Sigmoid colon (tissue), 4 donors: Measurements from ENCODE around the gene BICC1.

Source experiments
- POLR2A ChIP-seq, 2 donors: fragments of 450-650 bp; IDR thresholded peaks; one replicate each; pipeline ENCODE4 v1.6.1; 2016; ENCODE audit warnings: antibody characterized with exemption in 2 of 2, mild to moderate bottlenecking in 2 of 2, moderate library complexity in 2 of 2
- POLR2AphosphoS5 ChIP-seq, 4 donors: sonication (generic); formaldehyde crosslinking; IDR thresholded peaks; one replicate each; pipeline ENCODE4 v1.6.1; 2017; ENCODE audit warnings: antibody characterized with exemption in 4 of 4
- TF ChIP-seq, protein P1 (sequence below), 4 experiments: fragments of 450-650 bp in 3 of 4; fragments of 200-600 bp in 1 of 4; IDR thresholded peaks; one replicate each; pipeline ENCODE4 v1.5.1; 2016 to 2019; ENCODE audit warnings: antibody characterized with exemption in 4 of 4, mild to moderate bottlenecking in 3 of 4, moderate library complexity in 2 of 4

DNA sequence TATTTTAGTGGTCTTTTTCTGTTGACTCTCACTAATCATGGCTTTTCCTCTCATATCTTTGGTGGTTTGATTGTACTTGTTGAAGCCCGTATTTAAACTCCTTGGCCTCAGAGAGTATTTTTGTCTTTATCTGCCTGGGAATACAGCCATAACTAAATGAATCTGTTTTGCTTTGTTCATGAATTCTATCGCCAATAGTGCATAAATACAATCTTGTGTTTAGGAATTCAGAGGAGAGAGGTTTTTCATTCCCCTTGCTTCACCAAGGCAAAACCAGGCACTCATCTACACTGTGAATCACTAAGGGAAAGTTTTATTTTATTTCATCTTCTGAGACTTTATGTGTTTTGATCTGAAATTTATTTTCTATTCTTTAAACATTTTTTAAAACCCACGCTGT, 152.7 kb downstream of the BICC1 start:
- TF ChIP-seq, protein P1, sequence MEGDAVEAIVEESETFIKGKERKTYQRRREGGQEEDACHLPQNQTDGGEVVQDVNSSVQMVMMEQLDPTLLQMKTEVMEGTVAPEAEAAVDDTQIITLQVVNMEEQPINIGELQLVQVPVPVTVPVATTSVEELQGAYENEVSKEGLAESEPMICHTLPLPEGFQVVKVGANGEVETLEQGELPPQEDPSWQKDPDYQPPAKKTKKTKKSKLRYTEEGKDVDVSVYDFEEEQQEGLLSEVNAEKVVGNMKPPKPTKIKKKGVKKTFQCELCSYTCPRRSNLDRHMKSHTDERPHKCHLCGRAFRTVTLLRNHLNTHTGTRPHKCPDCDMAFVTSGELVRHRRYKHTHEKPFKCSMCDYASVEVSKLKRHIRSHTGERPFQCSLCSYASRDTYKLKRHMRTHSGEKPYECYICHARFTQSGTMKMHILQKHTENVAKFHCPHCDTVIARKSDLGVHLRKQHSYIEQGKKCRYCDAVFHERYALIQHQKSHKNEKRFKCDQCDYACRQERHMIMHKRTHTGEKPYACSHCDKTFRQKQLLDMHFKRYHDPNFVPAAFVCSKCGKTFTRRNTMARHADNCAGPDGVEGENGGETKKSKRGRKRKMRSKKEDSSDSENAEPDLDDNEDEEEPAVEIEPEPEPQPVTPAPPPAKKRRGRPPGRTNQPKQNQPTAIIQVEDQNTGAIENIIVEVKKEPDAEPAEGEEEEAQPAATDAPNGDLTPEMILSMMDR (IDR thresholded peaks at IDR 0.05): no peak
- TF ChIP-seq POLR2A (IDR thresholded peaks at IDR 0.05) (no peak), POLR2AphosphoS5 (IDR thresholded peaks at IDR 0.05) (no peak)
